HG03103 (cell line): Measurements from ENCODE around the gene FBXW8.

Experiments
- ATAC-seq: cut with Tn5 transposase; IDR thresholded peaks from one replicate; pipeline ENCODE4 v1.9.1; 2021; ENCODE audit warnings: low read depth; ENCODE audit not compliant: unreplicated experiment

The FBXW8 gene

GRCh38 chr12:116922194-116922897 lies 11.6 kb downstream of the FBXW8 start:
- ATAC-seq: peak; percentile 54

- ATAC-seq: peak; percentile 59
Observed at GRCh38 chr12:116924558-116925453, 14.1 kb downstream of the FBXW8 start.

- ATAC-seq: no peak
Observed at GRCh38 chr12:116926283-116927243, 15.8 kb downstream of the FBXW8 start.

- no peak for ATAC-seq
Observed at GRCh38 chr12:116927244-116927940, 16.6 kb downstream of the FBXW8 start.

GRCh38 chr12:116928504-116928903 lies 17.8 kb downstream of the FBXW8 start:
- no peak for ATAC-seq

- no peak for ATAC-seq
Observed at GRCh38 chr12:116929885-116930284, 19.1 kb downstream of the FBXW8 start.

- no peak for ATAC-seq
Observed at GRCh38 chr12:116931665-116932064, 20.9 kb downstream of the FBXW8 start.

GRCh38 chr12:116933091-116933490 lies 22.3 kb downstream of the FBXW8 start:
- no peak for ATAC-seq

- no peak for ATAC-seq
Observed at GRCh38 chr12:116933512-116934246, 22.9 kb downstream of the FBXW8 start.

GRCh38 chr12:116934908-116935705 lies 24.4 kb downstream of the FBXW8 start:
- ATAC-seq: no peak

- no peak for ATAC-seq
Observed at GRCh38 chr12:116937640-116938039, 26.9 kb downstream of the FBXW8 start.

- no peak for ATAC-seq
Observed at GRCh38 chr12:116939734-116940133, 29.0 kb downstream of the FBXW8 start.

- ATAC-seq: no peak
Observed at GRCh38 chr12:116941188-116941587, 30.4 kb downstream of the FBXW8 start.

- no peak for ATAC-seq
Observed at GRCh38 chr12:116943419-116944372, 32.9 kb downstream of the FBXW8 start.

- no peak for ATAC-seq
Observed at GRCh38 chr12:116945886-116946550, 35.3 kb downstream of the FBXW8 start.

GRCh38 chr12:116948298-116948697 lies 37.5 kb downstream of the FBXW8 start:
- no peak for ATAC-seq
